Erythroblast (primary cell): Measurements from ENCODE around the gene ARL16.

ENCODE experiments used
- GATA1 ChIP-seq: IDR thresholded peaks from 2 replicates; pipeline ENCODE4 v1.6.1; 2011; ENCODE audit warnings: low read depth, mild to moderate bottlenecking, control low read depth, low read length, moderate library complexity
- POLR2A ChIP-seq: IDR thresholded peaks from 2 replicates; pipeline ENCODE4 v1.6.1; 2011; ENCODE audit warnings: mild to moderate bottlenecking, low read length

GRCh38 chr17:81696218-81696941 is 12.8 kb upstream of the ARL16 start:
- TF ChIP-seq POLR2A (no peak), GATA1 (no peak)
